ENCODE results near the gene TSACC. TPM values are rescaled to one million over a fixed set of nuclear protein-coding genes. Genes with fewer than 3 reads are reported as not detected.
"Not testable (repeated sequence)": the region's sequence is repeated elsewhere in the genome, so short reads cannot be mapped to it uniquely, and the experiment has no call there.

The TSACC gene
- total RNA-seq, 4 donors from 2014 or later: 1.2 to 8.3 TPM; not detected in 2

DNA sequence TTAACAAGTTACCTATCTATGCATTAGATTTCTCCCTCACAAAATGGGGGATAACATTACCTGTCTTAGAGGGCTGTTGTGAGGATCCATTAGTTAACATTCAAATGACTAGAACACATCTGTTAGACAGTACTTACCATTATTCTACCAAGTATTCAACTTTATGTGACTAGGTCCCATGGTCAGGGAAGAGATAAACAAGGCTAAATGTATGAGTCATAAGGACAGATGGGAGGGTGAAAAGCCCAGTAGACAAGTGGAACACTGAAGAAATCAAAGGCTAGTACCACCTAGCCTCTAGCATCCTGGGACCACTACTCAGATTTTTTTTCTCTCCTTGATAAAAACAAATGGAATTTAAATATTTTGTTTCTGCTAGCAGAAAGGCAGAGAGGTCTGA, 30.2 kb upstream of the TSACC start:
- DNase-seq: no peak
- Histone ChIP-seq H3K4me3 (replicated peaks in 1 of 3) (no peak overlapping the region), H3K27ac (no peak overlapping the region), H3K36me3 (peaks cover 42 to 53% of the 10 kb centered on the region in 2 donors), H3K27me3 (no peaks in the 10 kb centered on the region), H3K9me3 (no peaks in the 10 kb centered on the region), H3K4me1 (no peaks in the 10 kb centered on the region)
- intact Hi-C loops (cut with DNase I): no loop called here
- no peak for TF ChIP-seq POLR2A (IDR thresholded peaks at IDR 0.05)
- TF ChIP-seq, protein P1, sequence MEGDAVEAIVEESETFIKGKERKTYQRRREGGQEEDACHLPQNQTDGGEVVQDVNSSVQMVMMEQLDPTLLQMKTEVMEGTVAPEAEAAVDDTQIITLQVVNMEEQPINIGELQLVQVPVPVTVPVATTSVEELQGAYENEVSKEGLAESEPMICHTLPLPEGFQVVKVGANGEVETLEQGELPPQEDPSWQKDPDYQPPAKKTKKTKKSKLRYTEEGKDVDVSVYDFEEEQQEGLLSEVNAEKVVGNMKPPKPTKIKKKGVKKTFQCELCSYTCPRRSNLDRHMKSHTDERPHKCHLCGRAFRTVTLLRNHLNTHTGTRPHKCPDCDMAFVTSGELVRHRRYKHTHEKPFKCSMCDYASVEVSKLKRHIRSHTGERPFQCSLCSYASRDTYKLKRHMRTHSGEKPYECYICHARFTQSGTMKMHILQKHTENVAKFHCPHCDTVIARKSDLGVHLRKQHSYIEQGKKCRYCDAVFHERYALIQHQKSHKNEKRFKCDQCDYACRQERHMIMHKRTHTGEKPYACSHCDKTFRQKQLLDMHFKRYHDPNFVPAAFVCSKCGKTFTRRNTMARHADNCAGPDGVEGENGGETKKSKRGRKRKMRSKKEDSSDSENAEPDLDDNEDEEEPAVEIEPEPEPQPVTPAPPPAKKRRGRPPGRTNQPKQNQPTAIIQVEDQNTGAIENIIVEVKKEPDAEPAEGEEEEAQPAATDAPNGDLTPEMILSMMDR (IDR thresholded peaks at IDR 0.05): no peak

DNA sequence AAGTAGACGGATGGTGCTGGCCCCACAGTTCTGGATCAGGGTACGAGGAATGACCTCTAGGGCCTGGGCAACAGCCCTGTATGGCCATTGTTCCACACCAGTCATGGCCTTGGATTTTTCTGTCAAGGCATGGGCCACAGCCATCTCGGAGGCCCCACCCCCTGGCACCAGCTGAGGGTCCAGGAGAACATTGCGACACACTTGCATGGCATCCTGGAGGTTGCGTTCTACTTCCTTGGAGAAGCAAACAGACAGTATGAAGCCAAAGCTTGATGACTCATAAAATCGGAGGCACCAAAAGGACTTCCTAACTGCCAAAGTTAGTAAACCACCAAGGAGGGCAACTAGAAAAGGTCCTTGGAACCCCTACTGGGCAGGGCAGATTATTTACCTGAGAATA, 27.4 kb upstream of the TSACC start:
- H3K27me3 ChIP-seq: no peaks in the 10 kb centered on the region
- TF ChIP-seq, protein P1 (IDR thresholded peaks at IDR 0.05): no peak
- no peak for TF ChIP-seq POLR2A (IDR thresholded peaks at IDR 0.05)
- intact Hi-C loops (cut with DNase I): no loop called here
- no peaks in the 10 kb centered on the region for H3K9me3 ChIP-seq
- peaks cover 64 to 71% of the 10 kb centered on the region in 2 donors for H3K36me3 ChIP-seq
- no peak overlapping the region for H3K27ac ChIP-seq
- no peak overlapping the region for H3K4me3 ChIP-seq (replicated peaks in 1 of 3)
- no peak for DNase-seq
- 84 to 88% methylated on average over 6 of the region's 6 CpGs for WGBS, 2 donors
- no peaks in the 10 kb centered on the region for H3K4me1 ChIP-seq

DNA sequence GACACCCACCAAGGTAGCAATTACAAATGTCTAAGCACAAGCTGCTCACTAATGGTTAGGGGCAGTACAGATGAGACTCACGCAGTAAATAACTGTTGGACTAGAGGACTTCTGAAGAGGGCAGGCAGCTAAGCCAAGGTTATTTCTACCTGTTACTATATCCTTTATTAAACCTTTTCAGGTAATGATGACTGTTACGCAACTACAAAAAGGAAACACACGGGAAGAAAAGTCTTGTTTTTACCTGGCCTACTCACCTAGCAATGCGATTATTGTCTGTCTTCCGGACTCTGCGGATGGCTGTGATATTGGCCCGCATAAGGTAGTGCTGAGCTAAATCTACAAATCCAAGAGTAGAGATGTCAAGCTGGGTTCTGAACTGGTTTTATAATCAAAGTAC, 21.4 kb upstream of the TSACC start:
- WGBS, 2 donors: 90 to 92% methylated on average over 7 of the region's 7 CpGs

DNA sequence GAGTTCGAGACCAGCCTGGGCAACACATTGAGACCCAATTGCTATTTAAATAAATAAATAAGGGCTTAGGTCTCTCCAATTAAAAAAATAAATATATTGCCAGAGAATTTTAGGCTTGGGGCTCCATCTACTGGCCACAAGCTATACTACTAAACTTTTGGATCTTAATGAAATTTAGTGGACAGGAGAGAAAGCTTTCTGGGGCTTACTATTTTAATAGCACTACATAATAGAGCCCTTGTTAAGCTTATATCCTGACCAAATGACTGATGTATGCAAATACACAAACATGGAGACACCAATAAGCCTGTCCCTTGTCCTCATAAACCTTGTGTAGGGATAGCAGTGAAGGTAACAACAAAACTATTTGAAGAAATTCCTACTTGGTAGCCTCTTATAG, 18.7 kb upstream of the TSACC start:
- no peak for TF ChIP-seq POLR2A (IDR thresholded peaks at IDR 0.05)
- TF ChIP-seq, protein P1 (IDR thresholded peaks at IDR 0.05): peak in 4 of 6 experiments; percentile 14 to 47 (median 38)
- Histone ChIP-seq H3K36me3 (peaks cover 82 to 93% of the 10 kb centered on the region in 2 donors), H3K27ac (no peak overlapping the region), H3K4me1 (no peaks in the 10 kb centered on the region), H3K9me3 (no peaks in the 10 kb centered on the region), H3K27me3 (no peaks in the 10 kb centered on the region), H3K4me3 (replicated peaks in 1 of 3) (no peak overlapping the region)
- peak in 1 of 2 donors; percentile 9 for DNase-seq
- intact Hi-C loops (cut with DNase I): no loop called here
- WGBS, 2 donors: 60 to 75% methylated on average over 1 of the region's 1 CpG

More for the DNA sequence above, 21.4 kb upstream of the TSACC start:
- DNase-seq: no peak
- no peaks in the 10 kb centered on the region for H3K9me3 ChIP-seq
- no peak overlapping the region for H3K27ac ChIP-seq
- peaks cover 74 to 88% of the 10 kb centered on the region in 2 donors for H3K36me3 ChIP-seq
- no peaks in the 10 kb centered on the region for H3K4me1 ChIP-seq
- H3K4me3 ChIP-seq (replicated peaks in 1 of 3): no peak overlapping the region
- TF ChIP-seq, protein P1 (IDR thresholded peaks at IDR 0.05): no peak
- TF ChIP-seq POLR2A (IDR thresholded peaks at IDR 0.05): no peak
- H3K27me3 ChIP-seq: no peaks in the 10 kb centered on the region
- intact Hi-C loops (cut with DNase I): no loop called here

DNA sequence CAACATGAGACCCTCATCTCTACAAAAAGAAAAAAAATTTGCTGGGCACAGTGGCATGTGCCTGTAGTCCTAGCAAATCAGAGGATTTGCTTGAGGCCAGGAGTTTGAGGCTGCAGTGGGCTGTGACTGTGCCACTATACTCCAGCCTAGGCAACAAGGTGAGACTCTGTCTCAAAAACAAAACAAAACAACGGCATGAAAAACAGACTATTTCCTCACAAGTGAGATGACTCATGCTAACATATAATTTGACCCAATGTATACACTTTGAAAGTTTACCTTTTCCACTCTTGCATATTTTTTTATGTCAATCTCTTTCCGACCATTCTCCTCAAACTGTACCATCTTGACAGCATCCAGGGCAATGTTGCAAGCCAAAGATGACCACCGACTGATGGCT, 17.8 kb upstream of the TSACC start:
- TF ChIP-seq, protein P1 (IDR thresholded peaks at IDR 0.05): no peak
- no peak for TF ChIP-seq POLR2A (IDR thresholded peaks at IDR 0.05)
- intact Hi-C loops (cut with DNase I): no loop called here
- no peaks in the 10 kb centered on the region for H3K27me3 ChIP-seq
- peaks cover 78 to 89% of the 10 kb centered on the region in 2 donors for H3K36me3 ChIP-seq
- H3K27ac ChIP-seq: no peak overlapping the region
- H3K4me1 ChIP-seq: no peaks in the 10 kb centered on the region
- H3K4me3 ChIP-seq (replicated peaks in 1 of 3): no peak overlapping the region
- no peak for DNase-seq
- H3K9me3 ChIP-seq: no peaks in the 10 kb centered on the region
- WGBS, 2 donors: 87 to 92% methylated on average over 3 of the region's 3 CpGs

DNA sequence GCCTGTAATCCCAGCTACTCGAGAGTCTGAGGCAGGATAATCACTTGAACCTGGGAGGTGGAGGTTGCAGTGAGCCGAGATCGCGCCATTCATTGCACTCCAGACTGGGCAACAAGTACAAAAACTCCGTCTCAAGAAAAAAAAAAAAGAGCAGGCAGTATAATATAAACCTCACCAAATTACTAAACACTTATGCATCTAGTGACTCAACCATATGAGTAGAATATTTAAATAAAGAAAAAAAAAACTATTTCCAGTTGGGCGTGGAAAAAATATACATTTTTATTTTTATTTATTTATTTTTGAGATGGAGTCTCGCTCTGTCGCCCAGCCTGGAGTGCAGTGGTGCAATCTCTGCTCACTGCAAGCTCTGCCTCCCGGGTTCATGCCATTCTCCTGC, 15.1 kb upstream of the TSACC start:
- H3K4me3 ChIP-seq (replicated peaks in 1 of 3); H3K4me1 ChIP-seq; H3K27me3 ChIP-seq; H3K27ac ChIP-seq; DNase-seq; H3K9me3 ChIP-seq; intact Hi-C loops (cut with DNase I): not testable (repeated sequence)
- 95 to 97% methylated on average over 9 of the region's 9 CpGs for WGBS, 2 donors
- peaks cover 51 to 63% of the 10 kb centered on the region in 2 donors for H3K36me3 ChIP-seq

All from thyroid gland (tissue), 4 donors.